K562 treated with DMSO at 1 percent for 48 hours (cell line): ENCODE results near the gene LCN12. TPM values are rescaled to one million over a fixed set of nuclear protein-coding genes. Genes with fewer than 3 reads are reported as not detected.

Source experiments
- total RNA-seq: library from RNA; unstranded; fragments of 300-600 nt; gene quantifications from 2 replicates; pipeline ENCODE4 v1.2.3, GENCODE V29; 2022; ENCODE audit warnings: low replicate concordance; ENCODE audit errors: extremely low read depth

The LCN12 gene, protein sequence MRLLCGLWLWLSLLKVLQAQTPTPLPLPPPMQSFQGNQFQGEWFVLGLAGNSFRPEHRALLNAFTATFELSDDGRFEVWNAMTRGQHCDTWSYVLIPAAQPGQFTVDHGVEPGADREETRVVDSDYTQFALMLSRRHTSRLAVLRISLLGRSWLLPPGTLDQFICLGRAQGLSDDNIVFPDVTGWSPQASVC
- not detected in 2 replicates for total RNA-seq

GRCh38 chr9:136951541-136952320, at the start of gene LCN12:
Gene LCN12, plus strand, starts transcription at chr9:136952273. Its CDS starts 55 bp downstream, at chr9:136952328.

GRCh38 chr9:136944519-136945332, 7.3 kb upstream of the LCN12 start, which contains the start of the genes C8G and FBXW5:
Gene C8G, plus strand, starts transcription at chr9:136945243. Its CDS starts 78 bp downstream, at chr9:136945321.
Gene FBXW5, minus strand, starts transcription at chr9:136944738. Its CDS starts 655 bp downstream, at chr9:136944083.

GRCh38 chr9:136977223-136977622, 25.1 kb downstream of the LCN12 start, which contains the start of gene PTGDS:
Gene PTGDS, plus strand, starts transcription at chr9:136977504. Its CDS starts 75 bp downstream, at chr9:136977579.

GRCh38 chr9:136982232-136983051, 30.4 kb downstream of the LCN12 start, which contains the start of gene LCNL1:
Gene LCNL1, plus strand, starts transcription at chr9:136982993. Its CDS starts 594 bp downstream, at chr9:136983587.

GRCh38 chr9:136991993-136992818, 40.1 kb downstream of the LCN12 start, which contains the start of gene PAXX:
Gene PAXX, plus strand, starts transcription at chr9:136992422. Its CDS starts 22 bp downstream, at chr9:136992444.

GRCh38 chr9:136996361-136997292, 44.6 kb downstream of the LCN12 start, which contains the start of gene CLIC3:
Gene CLIC3, minus strand, starts transcription at chr9:136996568. Its CDS starts 25 bp downstream, at chr9:136996543.

Other genes with a start within 250 kb of the LCN12 start
- gene DIPK1B, start 239.7 kb upstream of the LCN12 start, total RNA-seq, result not detected in 2 replicates
- gene LCN10, start 209.3 kb upstream of the LCN12 start, total RNA-seq, result not detected in 2 replicates
- gene LCN6, start 203.7 kb upstream of the LCN12 start, total RNA-seq, result not detected in 2 replicates
- not detected in 2 replicates for gene LCN8, start 194.0 kb upstream of the LCN12 start, total RNA-seq
- not detected in 2 replicates for gene LCN15, start 187.8 kb upstream of the LCN12 start, total RNA-seq
- gene TMEM141, start 160.9 kb upstream of the LCN12 start, total RNA-seq, result not detected in 2 replicates
- not detected in 2 replicates for gene CCDC183, start 155.9 kb upstream of the LCN12 start, total RNA-seq
- 184 TPM in 1 of 2 replicates, not detected in the other for gene RABL6, start 144.3 kb upstream of the LCN12 start, total RNA-seq
- not detected in 2 replicates for gene AJM1, start 109.8 kb upstream of the LCN12 start, total RNA-seq
- not detected in 2 replicates for gene PHPT1, start 102.9 kb upstream of the LCN12 start, total RNA-seq
- not detected in 2 replicates for gene MAMDC4, start 99.9 kb upstream of the LCN12 start, total RNA-seq
- gene EDF1, start 86.0 kb upstream of the LCN12 start, total RNA-seq, result not detected in 2 replicates
- gene TRAF2, start 65.8 kb upstream of the LCN12 start, total RNA-seq, result not detected in 2 replicates
- gene FBXW5, start 7.5 kb upstream of the LCN12 start, total RNA-seq, result not detected in 2 replicates
- not detected in 2 replicates for gene C8G, start 7.0 kb upstream of the LCN12 start, total RNA-seq
- not detected in 2 replicates for gene PTGDS, start 25.2 kb downstream of the LCN12 start, total RNA-seq
- not detected in 2 replicates for gene LCNL1, start 30.7 kb downstream of the LCN12 start, total RNA-seq
- not detected in 2 replicates for gene PAXX, start 40.1 kb downstream of the LCN12 start, total RNA-seq
- gene CLIC3, start 44.3 kb downstream of the LCN12 start, total RNA-seq, result not detected in 2 replicates
- not detected in 2 replicates for gene ABCA2, start 76.0 kb downstream of the LCN12 start, total RNA-seq
- not detected in 2 replicates for gene FUT7, start 79.8 kb downstream of the LCN12 start, total RNA-seq
- gene NPDC1, start 93.9 kb downstream of the LCN12 start, total RNA-seq, result not detected in 2 replicates
- gene ENTPD2, start 101.8 kb downstream of the LCN12 start, total RNA-seq, result not detected in 2 replicates
- gene SAPCD2, start 118.3 kb downstream of the LCN12 start, total RNA-seq, result not detected in 2 replicates
- not detected in 2 replicates for gene UAP1L1, start 125.2 kb downstream of the LCN12 start, total RNA-seq
- gene MAN1B1, start 134.7 kb downstream of the LCN12 start, total RNA-seq, result 167 TPM in 1 of 2 replicates, not detected in the other
- not detected in 2 replicates for gene DPP7, start 162.5 kb downstream of the LCN12 start, total RNA-seq
- not detected in 2 replicates for gene GRIN1, start 186.9 kb downstream of the LCN12 start, total RNA-seq
- gene LRRC26, start 217.8 kb downstream of the LCN12 start, total RNA-seq, result not detected in 2 replicates
- not detected in 2 replicates for gene TMEM210, start 219.8 kb downstream of the LCN12 start, total RNA-seq
- gene ANAPC2, start 236.3 kb downstream of the LCN12 start, total RNA-seq, result not detected in 2 replicates
- gene SSNA1, start 236.4 kb downstream of the LCN12 start, total RNA-seq, result not detected in 2 replicates
- gene TPRN, start 248.5 kb downstream of the LCN12 start, total RNA-seq, result not detected in 2 replicates